CD4-positive, alpha-beta T cell treated with Interleukin-4 for 1 hour (primary cell): ENCODE results near the gene ZBED1.
"Not testable (repeated sequence)": the region's sequence is repeated elsewhere in the genome, so short reads cannot be mapped to it uniquely, and the experiment has no call there.

Experiments used
- DNase-seq, 2 donors: peaks; one replicate each; pipeline ENCODE4 v3.0.0-alpha.2; 2020 to 2022

The ZBED1 gene

DNA sequence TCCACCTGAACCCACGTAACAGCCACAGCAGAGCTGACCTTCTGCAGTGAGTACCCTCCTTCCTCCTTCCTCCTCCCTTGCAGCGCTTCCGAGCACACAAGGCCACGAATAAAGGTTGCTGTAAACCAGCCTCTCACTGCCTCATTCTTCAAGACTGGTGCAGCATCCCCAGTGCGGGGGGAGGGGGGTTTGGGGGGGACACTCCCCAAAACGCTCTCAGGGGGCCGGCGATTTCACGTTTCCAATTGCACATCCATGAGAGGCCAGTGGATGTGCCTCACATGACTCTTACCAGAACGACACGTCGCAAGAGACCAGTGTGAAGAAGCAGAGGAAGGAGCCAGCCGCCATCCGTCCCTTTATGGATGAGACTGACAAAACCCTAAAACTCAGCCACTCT, 5.2 kb downstream of the ZBED1 start:
- no peak for DNase-seq

DNA sequence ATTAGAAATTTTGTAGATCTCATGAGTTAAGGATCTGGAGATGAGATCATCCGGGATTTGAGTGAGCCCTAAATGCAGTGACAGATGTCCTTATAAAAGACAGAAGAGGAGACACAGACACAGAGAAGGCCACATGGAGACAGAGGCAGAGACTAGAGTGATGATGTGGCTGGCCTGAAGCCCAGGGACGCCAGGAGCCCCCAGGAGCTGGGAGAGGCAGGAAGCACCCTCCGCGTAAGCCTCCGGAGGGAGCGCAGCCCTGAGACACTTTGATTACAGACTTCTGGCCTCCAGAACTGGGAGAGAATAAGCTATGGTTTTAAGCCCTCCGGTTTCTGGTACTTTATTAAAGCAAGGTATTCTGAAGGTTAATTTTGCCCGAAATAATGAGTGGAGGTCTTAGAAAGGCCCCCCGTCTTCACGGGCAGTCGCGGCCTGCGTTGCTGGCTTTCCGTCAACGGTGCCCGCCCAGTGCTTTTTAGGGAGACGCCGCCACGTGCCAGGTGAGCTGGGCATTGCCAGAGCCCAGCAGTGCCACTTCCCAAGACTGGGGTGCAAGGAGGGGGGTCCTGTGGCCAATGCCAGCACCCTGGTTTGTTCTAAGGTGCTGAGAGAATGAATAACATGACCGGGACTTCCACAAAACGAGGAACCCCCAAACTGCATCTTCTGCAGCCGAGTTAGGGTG, 8.1 kb downstream of the ZBED1 start:
- no peak for DNase-seq

DNA sequence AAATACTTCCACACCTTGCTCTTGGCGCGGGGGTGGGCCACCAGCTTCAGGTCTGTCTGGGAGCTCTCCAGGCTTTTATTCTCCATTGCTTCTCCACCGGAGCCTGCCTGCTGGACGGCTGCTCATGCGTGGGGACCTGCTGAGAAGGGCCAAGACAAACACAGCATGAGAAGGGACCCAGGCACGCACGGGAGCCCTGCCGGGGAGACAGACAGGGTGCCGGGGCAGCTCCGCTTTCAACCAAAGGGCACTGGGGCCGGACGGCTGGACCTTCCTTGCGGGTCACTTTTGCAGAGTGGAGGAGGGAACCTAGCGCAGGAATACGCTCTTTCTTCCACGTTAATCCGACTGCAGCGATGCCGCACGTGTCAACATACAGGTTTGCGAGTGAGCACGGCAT, 10.1 kb downstream of the ZBED1 start:
- DNase-seq, result no peak

DNA sequence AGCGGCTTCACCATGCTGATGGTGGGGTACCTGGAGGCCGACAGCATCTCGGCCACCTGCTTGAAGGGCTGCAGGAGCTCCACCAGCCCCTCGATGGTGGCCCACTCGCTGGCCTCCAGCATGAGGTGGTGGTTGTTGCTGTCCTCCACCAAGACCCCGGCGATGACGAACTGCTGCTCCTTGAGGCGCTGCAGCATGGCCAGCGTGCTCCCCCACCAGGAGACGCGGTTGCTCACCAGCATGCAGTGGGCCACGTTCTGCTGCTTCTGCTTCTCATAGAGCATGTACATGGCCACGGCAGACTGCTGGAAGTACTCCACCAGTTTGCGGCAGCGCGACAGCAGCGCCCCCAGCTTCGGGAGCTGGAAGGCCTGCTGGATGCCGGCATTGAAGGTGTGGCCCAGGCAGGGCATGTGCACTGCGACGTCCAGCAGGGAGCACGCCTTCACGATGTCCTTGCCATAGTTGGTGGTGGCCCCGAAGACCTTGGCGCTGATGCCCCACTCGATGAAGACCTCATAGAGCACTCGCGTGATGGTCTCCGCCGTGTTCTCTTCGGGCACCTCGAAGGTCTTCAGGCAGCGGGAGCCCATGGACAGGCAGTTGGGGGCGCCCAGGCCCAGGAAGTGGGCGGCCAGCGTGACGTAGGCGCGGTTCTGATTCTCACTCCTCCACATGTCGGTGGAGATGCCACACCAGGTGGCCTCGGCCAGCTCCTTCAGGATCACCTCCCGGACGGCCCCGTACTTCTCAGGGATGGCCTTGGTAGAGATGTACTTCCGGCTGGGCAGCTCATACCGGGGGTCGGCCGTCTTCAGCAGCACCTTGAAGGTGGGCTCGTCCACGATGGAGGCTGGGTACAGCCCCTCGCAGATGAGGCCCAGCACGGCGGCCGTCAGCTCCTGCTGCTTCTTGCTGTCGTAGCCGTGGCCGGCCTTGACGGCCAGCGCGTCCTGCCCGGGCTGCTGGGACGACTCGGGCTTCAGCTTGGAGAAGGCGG, 11.0 kb downstream of the ZBED1 start:
- DNase-seq, result no peak

DNA sequence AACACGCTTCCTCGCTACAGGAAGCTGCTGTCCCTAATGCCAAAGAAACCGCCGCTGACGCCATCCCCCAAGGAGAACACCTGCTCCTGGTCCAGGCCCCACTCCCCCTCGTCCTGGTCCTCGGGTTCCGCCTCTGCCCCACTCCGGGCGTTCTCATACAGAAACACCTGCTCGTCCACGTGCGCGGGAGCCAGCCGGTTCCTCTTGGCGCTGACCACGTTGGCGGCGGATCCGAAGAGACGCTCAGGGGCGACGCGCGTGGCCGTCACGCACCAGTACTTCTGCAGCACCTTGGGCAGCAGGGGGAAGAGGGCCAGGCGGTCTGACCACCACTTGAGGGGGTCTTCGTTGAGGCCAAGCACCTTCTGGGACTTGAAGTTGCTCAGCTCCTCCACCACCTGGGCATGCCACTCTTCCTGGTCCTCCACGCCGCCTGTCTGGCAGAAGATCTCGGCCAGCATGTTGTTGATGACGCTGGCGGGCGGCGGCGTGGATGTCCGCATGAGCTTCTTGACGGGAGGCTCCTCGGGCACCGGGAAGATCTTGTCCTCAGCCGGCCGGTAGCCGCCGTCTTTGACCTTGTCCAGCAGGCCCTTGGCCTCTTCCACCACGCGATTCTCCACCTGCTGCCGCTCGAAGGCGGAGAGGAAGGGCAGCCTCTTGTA, 12.0 kb downstream of the ZBED1 start:
- DNase-seq, result no peak

DNA sequence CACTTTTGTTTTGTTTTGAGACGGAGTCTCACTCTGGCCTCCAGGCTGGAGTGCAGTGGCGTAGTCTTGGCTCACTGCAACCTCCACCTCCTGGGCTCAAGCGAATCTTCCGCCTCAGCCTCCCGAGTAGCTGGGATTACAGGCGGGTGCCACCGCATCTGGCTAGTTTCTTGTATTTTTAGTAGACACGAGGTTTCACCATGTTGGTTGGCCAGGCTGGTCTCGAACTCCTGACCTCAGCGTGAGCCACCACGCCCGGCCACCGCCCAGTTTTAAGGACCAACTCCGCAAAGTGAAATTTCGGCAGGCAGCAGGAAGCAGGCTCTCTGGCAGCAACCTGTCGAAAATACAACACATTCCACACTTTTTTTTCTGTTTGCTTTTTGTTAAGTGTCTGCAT, 13.4 kb downstream of the ZBED1 start:
- no peak for DNase-seq

DNA sequence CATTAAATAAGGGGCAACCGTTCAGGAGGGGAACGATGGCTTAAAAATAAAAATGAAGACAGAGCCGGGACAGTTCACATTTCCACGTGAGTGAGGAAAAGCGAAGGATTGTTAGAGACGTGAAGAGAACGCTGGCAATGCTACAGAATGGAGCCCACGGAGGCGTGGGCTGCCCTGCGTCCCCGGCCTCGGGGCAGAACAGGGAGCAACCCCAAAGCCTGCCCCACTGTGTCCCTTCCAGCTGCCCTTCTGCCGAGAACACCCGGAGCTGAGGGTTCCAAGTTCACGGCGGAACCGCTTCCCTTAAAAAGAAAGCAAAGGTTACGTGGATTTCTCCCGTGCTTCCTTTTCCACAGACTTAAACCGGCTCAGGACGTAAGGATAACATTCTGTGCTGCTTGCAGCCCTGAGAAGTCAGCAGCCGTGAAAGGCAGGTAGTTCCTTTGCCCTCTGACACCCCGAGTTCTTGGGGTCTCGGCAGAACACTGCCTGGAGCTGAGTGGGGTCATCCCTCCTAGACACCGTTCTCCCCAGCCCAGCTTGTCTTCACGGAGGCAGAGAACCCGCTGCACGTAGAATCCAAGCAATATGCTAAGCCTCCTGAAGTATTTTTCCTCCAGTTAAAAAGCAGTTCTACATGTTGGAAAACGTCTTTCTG, 14.2 kb downstream of the ZBED1 start:
- DNase-seq, result no peak

DNA sequence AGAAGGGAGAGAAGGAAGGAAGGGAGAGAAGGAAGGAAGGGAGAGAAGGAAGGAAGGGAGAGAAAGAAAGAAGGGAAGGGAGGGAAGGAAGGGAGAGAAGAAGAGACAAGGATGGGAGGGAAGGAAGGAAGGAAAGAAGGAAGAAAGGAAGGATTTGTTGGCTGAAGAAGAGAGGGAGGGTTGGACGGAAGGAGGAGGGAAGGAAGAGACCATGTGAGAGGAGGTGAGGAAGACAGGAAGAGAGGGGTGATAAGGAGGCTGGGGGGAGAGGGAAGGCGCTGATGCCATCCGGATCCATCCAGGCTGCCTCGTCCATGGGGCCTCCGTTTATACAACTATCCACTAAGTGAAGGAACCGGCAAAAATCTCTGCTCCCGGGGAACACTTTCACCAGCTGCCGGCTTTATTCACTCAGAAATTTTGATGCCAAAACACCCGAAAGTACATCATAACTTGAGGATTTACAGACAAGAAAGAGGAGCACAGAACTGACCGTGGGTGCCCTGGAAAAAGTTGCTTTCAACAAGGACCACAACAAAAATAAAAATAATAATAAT, 14.9 kb downstream of the ZBED1 start:
- DNase-seq, result no peak

DNA sequence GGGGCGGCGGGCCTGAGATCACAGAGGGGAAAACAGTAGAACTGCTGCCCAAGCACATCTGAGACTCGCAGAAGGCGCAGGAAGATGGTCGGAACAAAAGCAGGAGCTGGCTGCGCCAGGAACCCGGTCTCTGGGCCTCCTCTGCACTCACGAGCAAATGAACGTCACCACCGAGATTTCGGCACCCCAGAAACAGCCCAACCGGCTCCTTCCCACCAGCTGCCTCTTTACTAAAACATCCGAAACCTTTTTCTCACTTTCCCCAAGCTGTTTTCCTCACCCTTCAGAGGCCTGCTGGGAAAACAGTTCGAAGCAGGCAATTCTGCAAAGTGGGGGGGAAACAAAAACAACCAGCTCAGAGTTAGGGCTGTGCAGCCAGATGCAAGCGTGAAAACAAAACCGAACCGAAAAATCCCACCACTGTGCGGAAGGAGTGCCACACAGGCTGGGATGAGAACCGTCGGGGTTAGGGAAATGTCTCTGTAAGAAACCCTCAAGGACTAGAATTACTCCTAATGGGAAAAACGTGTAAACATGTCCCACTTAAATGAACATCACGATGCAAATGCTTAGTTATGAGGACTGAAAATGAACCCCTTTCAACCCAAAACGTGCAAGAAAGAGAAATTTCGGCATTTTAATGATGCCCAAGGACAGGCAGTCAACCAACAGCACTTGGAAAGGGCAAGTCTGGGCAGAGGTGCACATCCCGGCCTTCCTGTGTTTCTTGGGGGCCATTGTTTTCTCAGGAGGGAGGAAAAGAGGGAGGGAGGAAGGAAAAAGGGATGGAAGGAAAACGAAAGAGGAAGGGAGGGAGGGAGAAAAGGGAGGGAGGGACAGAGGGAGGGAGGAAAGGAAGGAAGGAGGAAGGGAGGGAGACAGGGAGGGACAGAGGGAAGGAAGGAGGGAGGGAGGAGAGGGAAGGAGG, 15.8 kb downstream of the ZBED1 start:
- DNase-seq, result no peak

DNA sequence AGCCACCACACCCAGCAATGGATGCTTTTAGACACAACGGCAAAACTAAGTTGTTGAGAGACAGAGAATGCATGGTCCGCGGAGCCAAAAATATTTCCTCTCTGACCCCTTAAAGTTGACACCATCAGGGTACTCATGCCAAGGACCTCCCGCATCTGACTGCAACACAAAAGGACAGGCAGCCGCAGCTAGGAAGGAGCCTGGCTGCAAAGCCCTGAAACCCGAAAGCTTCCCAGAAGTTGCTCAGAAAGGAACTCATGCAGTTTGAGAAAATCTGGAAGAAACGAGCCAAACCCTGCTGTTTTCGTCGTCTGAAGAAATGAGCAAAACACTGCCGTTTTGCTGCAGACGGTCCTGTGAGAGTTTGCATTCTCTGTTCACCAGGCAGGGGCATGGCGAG, 16.5 kb downstream of the ZBED1 start:
- no peak for DNase-seq

DNA sequence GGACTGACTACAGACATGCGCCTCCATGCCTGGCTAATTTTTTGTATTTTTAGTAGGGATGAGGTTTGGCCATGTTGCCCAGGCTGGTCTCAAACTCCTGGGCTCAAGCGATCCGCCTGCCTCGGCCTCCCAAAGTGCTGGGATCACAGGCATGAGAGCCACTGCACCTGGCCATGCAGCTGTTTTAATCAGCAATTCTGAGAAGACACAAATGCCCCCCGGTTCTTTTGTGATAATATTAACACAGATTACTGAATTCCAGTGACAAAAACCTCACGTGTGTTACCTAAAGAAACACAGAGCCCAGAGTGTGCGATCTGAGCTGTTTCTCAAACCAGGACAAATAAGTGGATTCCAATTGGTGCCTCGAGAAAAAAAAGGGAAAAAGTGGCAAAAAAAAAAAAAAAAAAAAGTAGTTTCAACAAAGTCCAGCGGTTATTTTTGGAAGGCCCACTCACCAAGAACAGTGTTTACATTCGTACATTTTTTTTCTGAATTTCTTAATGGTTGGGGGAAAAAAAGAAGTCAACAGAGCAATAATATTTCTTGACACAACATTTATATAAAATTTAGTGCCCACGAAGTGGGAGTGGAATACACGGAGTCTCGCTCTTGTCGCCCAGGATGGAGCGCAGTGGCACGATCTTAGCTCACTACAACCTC, 17.2 kb downstream of the ZBED1 start:
- no peak for DNase-seq

DNA sequence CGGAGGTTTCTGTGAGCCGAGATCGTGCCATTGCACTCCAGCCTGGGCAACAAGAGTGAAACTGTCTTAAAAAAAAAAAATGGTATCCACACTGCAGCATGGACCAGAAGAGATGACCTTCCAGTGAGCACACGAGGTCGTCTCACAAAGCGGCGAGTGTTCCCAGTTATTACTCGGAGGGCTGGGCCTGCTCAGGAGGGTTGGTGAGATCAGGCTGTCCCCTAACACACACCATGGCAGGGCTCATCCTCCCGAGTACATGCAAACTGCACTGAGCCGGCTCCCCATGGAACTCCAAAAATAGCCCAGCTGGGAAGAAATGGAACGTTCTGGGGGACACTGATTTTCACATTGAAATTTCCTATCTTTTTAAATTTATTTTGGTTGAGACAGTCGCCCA, 19.2 kb downstream of the ZBED1 start:
- not testable (repeated sequence) for DNase-seq

DNA sequence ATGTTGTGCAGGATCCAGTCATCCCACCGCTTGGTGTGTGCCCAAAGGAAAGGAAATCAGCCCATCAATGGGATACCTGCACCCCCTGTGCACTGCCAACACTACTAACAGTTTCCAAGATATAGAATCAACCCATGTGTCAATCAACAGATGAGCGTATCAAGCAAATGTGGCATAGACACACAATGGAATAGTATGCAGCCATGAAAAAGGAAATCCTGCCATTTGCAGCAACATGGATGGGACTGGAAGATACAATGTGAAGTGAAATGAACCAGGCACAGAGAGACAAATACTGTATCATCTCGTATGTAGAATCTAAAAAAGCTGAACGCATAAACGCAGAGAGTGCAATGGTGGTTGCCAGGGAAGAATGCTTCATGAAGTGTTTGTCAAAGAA, 20.8 kb downstream of the ZBED1 start:
- not testable (repeated sequence) for DNase-seq

DNA sequence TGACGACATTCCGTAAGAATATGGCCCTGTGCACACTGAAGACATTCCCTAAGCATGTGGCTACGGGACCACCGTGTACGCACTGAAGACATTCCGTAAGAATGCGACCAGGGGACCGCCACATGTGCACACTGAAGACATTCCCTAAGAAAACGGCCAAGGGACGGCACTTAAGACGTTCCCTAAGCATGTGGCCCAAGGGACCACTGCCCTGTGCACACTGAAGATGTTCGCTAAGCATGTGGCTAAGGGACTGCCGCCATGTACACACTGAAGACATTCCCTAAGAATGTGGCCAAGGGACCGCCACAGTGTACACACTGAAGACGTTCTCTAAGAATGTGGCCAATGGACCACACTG, 21.4 kb downstream of the ZBED1 start:
- DNase-seq, result no peak

DNA sequence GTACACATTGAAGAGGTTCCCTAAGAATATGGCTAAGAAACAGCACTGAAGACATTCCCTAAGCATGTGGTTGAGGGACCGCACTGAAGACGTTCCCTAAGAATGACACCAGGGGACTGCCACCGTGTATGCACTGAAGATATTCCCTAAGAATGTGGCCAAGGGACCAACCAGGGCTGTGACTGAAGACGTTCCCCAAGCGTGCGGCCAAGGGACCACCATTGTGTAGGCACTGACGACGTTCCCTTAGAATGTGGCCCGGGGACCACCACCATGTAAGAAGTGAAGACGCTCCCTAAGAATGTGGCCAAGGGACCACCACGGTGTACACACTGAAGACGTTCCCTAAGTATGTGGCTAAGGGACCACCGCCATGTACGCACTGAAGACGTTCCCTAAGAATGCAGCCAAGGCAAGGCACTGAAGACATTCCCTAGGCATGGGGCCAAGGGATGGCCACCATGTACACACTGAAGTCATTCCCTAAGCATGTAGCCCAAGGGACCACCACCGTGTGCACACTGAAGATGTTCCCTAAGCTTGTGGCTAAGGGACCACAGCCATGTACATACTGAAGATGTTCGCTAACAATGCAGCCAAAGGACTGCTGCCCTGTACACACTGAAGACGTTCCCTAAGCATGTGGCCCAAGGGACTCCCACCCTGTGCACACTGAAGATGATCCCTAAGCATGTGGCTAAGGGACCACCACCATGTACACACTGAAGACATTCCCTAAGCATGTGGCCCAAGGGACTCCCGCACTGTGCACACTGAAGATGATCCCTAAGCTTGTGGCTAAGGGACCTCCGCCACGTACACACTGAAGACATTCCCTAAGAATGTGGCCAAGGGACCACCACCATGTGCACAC, 22.0 kb downstream of the ZBED1 start:
- no peak for DNase-seq

DNA sequence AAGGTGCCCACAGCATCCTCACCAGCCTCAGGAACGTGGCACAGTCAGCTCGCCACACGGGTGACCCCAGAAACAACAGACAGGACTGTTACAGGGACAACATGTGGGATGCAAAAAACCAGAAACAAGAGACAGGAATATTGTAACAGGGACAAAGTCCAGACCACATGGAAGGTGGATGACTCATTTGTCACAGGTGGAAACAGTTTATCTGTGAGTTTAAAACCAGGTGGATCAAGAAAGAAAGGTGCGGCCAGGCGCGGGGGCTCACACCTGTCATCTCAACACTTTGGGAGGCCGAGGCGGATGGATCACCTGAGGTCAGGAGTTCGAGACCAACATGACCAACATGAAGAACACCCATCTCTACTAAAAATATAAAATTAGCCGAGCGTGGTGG, 23.5 kb downstream of the ZBED1 start:
- not testable (repeated sequence) for DNase-seq

DNA sequence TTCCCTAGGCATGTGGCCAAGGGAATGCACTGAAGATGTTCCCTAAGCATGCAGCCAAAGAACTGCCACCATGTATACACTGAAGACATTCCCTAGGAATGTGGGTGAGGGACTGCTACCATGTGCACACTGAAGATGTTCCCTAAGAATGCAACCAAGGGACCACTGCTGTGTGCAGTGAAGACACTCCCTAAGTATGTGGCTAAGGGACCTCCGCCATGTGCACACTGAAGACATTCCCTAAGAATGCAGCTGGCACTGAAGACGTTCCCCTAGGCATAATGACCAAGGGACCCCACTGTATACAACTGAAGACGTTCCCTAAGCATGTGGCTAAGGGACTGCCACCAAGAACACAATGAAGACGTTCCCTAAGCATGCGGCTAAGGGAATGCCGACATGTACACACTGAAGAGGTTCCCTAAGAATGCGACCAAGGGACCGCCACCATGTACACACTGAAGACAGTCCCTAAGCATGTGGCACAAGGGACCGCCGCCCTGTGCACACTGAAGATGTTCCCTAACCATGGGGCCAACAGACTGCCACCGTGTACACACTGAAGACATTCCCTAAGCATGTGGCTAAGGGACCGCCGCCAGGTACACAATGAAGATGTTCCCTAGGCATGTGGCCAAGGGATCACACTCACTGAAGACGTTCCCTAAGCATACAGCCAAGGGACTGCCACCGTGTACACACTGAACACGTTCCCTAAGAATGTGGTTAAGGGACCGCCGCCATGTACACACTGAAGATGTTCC, 25.6 kb downstream of the ZBED1 start:
- DNase-seq, result no peak

DNA sequence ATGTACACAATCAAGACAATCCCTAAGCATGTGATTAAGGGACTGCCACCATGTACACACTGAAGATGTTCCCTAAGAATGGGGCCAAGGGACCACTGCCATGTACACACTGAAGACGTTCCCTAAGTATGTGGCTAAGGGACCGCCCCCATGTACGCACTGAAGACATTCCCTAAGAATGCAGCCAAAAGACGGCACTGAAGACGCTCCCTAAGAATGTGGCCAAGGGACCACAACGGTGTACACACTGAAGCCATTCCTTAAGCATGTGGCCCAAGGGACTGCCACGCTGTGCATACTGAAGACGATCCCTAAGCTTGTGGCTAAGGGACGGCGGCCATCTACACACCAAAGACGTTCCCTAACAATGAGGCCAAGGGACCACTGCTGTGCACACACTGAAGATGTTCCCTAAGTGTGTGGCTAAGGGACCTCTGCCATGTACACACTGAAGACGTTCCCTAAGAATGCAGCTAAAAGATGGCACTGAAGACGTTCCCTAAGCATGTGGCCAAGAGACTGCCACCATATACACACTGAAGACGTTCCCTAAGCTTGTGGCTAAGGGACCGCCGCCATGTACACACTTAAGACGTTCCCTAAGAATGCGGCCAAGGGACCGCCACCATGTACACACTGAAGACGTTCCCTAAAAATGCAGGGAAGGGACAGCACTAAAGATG, 26.4 kb downstream of the ZBED1 start:
- no peak for DNase-seq

DNA sequence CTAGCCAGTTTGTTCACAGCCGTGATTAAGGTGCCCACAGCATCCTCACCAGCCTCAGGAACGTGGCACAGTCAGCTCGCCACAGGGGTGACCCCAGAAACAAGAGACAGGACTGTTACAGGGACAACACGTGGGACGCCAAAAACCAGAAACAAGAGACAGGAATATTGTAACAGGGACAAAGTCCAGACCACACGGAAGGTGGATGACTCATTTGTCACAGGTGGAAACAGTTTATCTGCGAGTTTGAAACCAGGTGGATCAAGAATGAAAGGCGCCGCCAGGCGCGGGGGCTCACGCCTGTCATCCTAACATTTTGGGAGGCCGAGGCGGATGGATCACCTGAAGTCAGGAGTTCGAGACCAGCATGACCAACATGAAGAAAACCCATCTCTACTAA, 27.7 kb downstream of the ZBED1 start:
- not testable (repeated sequence) for DNase-seq
